Mesenchymal stem cell (in vitro differentiated cells and primary cell): Measurements from ENCODE around the gene HABP4.

Source experiments
- DNase-seq: peaks from one replicate; pipeline ENCODE4 v3.0.0-alpha.2; 2013
- H2AFZ ChIP-seq: one replicate; pipeline ENCODE4 v1.6.1; 2013; ENCODE audit warnings: low read depth, mild to moderate bottlenecking, control low read depth, inconsistent platforms, low read length, moderate library complexity
- H2AK5ac ChIP-seq: 2 replicates; pipeline ENCODE4 v1.6.1; 2013; ENCODE audit warnings: low read length, moderate library complexity, mild to moderate bottlenecking, inconsistent platforms; ENCODE audit not compliant: severe bottlenecking
- H2BK120ac ChIP-seq: one replicate; pipeline ENCODE4 v1.6.1; 2013; ENCODE audit warnings: low read depth, mild to moderate bottlenecking, inconsistent platforms, low read length, moderate library complexity
- H2BK12ac ChIP-seq, 2 experiments: one replicate each; pipeline ENCODE4 v1.6.1; 2013; ENCODE audit warnings: inconsistent platforms in 2 of 2, low read length in 2 of 2, mild to moderate bottlenecking in 2 of 2, moderate library complexity in 2 of 2, control low read depth in 1 of 2
- H2BK15ac ChIP-seq: one replicate; pipeline ENCODE4 v1.6.1; 2013; ENCODE audit warnings: mild to moderate bottlenecking, low read depth, inconsistent platforms; ENCODE audit not compliant: poor library complexity, severe bottlenecking
- H2BK5ac ChIP-seq: 2 replicates; pipeline ENCODE4 v1.6.1; 2013; ENCODE audit warnings: low read depth, mild to moderate bottlenecking, low read length, control low read depth, inconsistent platforms; ENCODE audit not compliant: poor library complexity, severe bottlenecking
- H3K14ac ChIP-seq, 2 experiments: one replicate each; pipeline ENCODE4 v1.6.1; 2013; ENCODE audit warnings: inconsistent platforms in 2 of 2, low read length in 2 of 2, control low read depth in 1 of 2, mild to moderate bottlenecking in 1 of 2, moderate library complexity in 1 of 2
- H3K18ac ChIP-seq, 2 experiments: one replicate each; pipeline ENCODE4 v1.6.1; 2013; ENCODE audit warnings: inconsistent platforms in 2 of 2, low read length in 2 of 2, control low read depth in 1 of 2, low read depth in 1 of 2, mild to moderate bottlenecking in 1 of 2
- H3K23ac ChIP-seq, 2 experiments: one replicate each; pipeline ENCODE4 v1.6.1; 2013; ENCODE audit warnings: inconsistent platforms in 2 of 2, low read length in 2 of 2, mild to moderate bottlenecking in 2 of 2, moderate library complexity in 2 of 2, control low read depth in 1 of 2
- H3K27ac ChIP-seq: 2 replicates; pipeline ENCODE4 v1.5.1; 2013; ENCODE audit warnings: mild to moderate bottlenecking, moderate library complexity, low read length, control low read depth, inconsistent platforms; ENCODE audit not compliant: poor library complexity, severe bottlenecking
- H3K27me3 ChIP-seq, 2 experiments: 2 replicates each; pipeline versions ENCODE4 v1.6.1 to v1.7.0; 2013; ENCODE audit warnings: low read length in 2 of 2, mild to moderate bottlenecking in 2 of 2, moderate library complexity in 2 of 2, control low read depth in 1 of 2, inconsistent platforms in 1 of 2; ENCODE audit not compliant: control insufficient read depth in 1 of 2, insufficient read depth in 1 of 2
- H3K36me3 ChIP-seq, 2 experiments: 2 replicates each; pipeline versions ENCODE4 v1.6.1 to v1.7.0; 2013; ENCODE audit warnings: low read length in 2 of 2, control low read depth in 1 of 2, inconsistent platforms in 1 of 2, low read depth in 1 of 2, mild to moderate bottlenecking in 1 of 2; ENCODE audit not compliant: insufficient read depth in 2 of 2, control insufficient read depth in 1 of 2
- H3K4ac ChIP-seq, 2 experiments: one replicate each; pipeline ENCODE4 v1.6.1; 2013; ENCODE audit warnings: inconsistent platforms in 2 of 2, low read length in 2 of 2, mild to moderate bottlenecking in 2 of 2, moderate library complexity in 2 of 2, control low read depth in 1 of 2, low read depth in 1 of 2
- H3K4me1 ChIP-seq: 2 replicates; pipeline ENCODE4 v1.6.1; 2013; ENCODE audit warnings: low read depth, low read length, control low read depth; ENCODE audit not compliant: control insufficient read depth, insufficient read depth
- H3K4me2 ChIP-seq: 2 replicates; pipeline ENCODE4 v1.6.1; 2013; ENCODE audit warnings: low read length, mild to moderate bottlenecking, inconsistent platforms; ENCODE audit not compliant: poor library complexity, severe bottlenecking
- H3K4me3 ChIP-seq, 2 experiments: 2 replicates each; pipeline versions ENCODE4 v1.5.1 to v1.7.0; 2013; ENCODE audit warnings: low read length in 2 of 2, mild to moderate bottlenecking in 2 of 2, control low read depth in 1 of 2, low read depth in 1 of 2; ENCODE audit not compliant: insufficient read depth in 1 of 2
- H3K79me1 ChIP-seq: replicated peaks from 2 replicates; pipeline ENCODE4 v1.6.1; 2013; ENCODE audit warnings: mild to moderate bottlenecking, control low read depth, low read length, inconsistent platforms; ENCODE audit not compliant: poor library complexity, severe bottlenecking
- H3K9ac ChIP-seq: 2 replicates; pipeline ENCODE4 v1.7.0; 2013; ENCODE audit warnings: mild to moderate bottlenecking, low read length, moderate library complexity
- H3K9me3 ChIP-seq: 2 replicates; pipeline ENCODE4 v1.7.0; 2013; ENCODE audit warnings: mild to moderate bottlenecking, low read length; ENCODE audit not compliant: control insufficient read depth
- H4K8ac ChIP-seq: one replicate; pipeline ENCODE4 v1.6.1; 2013; ENCODE audit warnings: inconsistent platforms, mild to moderate bottlenecking, low read length, moderate library complexity
- H4K91ac ChIP-seq: one replicate; pipeline ENCODE4 v1.6.1; 2013; ENCODE audit warnings: mild to moderate bottlenecking, low read length, inconsistent platforms
- WGBS: methylation state at CpG from one replicate; pipeline ENCODE4 v1.1.7; 2013; ENCODE audit warnings: mixed read lengths; 5-methylcytosine and 5-hydroxymethylcytosine counted together

Gene HABP4

GRCh38 chr9:96497117-96497399 lies 47.1 kb downstream of the HABP4 start:
- Histone ChIP-seq H3K79me1 (peaks cover 10% of the 10 kb centered on the region), H3K36me3 (peaks cover 45 to 48% of the 10 kb centered on the region in 2 experiments), H2BK15ac (no peak overlapping the region), H2BK12ac (no peak overlapping the region), H3K4me2 (no peak overlapping the region), H2BK5ac (no peak overlapping the region), H3K9ac (no peak overlapping the region), H3K4ac (no peak overlapping the region), H3K18ac (no peak overlapping the region), H2AFZ (no peak overlapping the region), H2AK5ac (no peak overlapping the region), H3K4me1 (peaks cover 11% of the 10 kb centered on the region), H3K14ac (no peak overlapping the region), H3K4me3 (no peak overlapping the region), H3K27ac (no peak overlapping the region), H3K9me3 (no peaks in the 10 kb centered on the region), H3K27me3 (no peaks in the 10 kb centered on the region), H4K91ac (no peak overlapping the region), H2BK120ac (no peak overlapping the region), H4K8ac (no peak overlapping the region), H3K23ac (no peak overlapping the region)
- DNase-seq, result no peak
- WGBS, result 98% methylated on average over 17 of the region's 17 CpGs

- Histone ChIP-seq H2BK15ac (no peak overlapping the region), H2BK12ac (peak overlapping the region in 1 of 2 experiments; percentile 7), H2BK5ac (no peak overlapping the region), H3K36me3 (peaks cover 30 to 41% of the 10 kb centered on the region in 2 experiments), H3K79me1 (peaks cover 6% of the 10 kb centered on the region), H3K4ac (no peak overlapping the region), H2AFZ (no peak overlapping the region), H3K27ac (no peak overlapping the region), H3K9me3 (no peaks in the 10 kb centered on the region), H4K8ac (no peak overlapping the region), H2AK5ac (no peak overlapping the region), H4K91ac (no peak overlapping the region), H3K14ac (no peak overlapping the region), H3K27me3 (no peaks in the 10 kb centered on the region), H3K4me1 (peaks cover 11% of the 10 kb centered on the region), H3K18ac (no peak overlapping the region), H2BK120ac (no peak overlapping the region), H3K9ac (no peak overlapping the region), H3K4me2 (no peak overlapping the region), H3K4me3 (no peak overlapping the region), H3K23ac (no peak overlapping the region)
- WGBS, result 87% methylated on average over 7 of the region's 7 CpGs
- no peak for DNase-seq
Observed at GRCh38 chr9:96498796-96499195, 48.8 kb downstream of the HABP4 start.

- no peak overlapping the region for H3K4me3 ChIP-seq
Observed at GRCh38 chr9:96499257-96499656, 49.3 kb downstream of the HABP4 start.

GRCh38 chr9:96500696-96501632 lies 51.0 kb downstream of the HABP4 start:
- Histone ChIP-seq H3K79me1 (peaks cover 10% of the 10 kb centered on the region), H3K4me2 (no peak overlapping the region)

More at GRCh38 chr9:96499257-96499656, 49.3 kb downstream of the HABP4 start:
- Histone ChIP-seq H3K27me3 (no peaks in the 10 kb centered on the region), H2BK120ac (no peak overlapping the region), H3K36me3 (peaks cover 32 to 41% of the 10 kb centered on the region in 2 experiments), H2AK5ac (no peak overlapping the region), H4K8ac (no peak overlapping the region), H3K9me3 (no peaks in the 10 kb centered on the region), H3K4me2 (no peak overlapping the region), H3K18ac (no peak overlapping the region), H2AFZ (no peak overlapping the region), H2BK5ac (no peak overlapping the region), H4K91ac (no peak overlapping the region), H3K23ac (no peak overlapping the region), H3K14ac (no peak overlapping the region), H3K4ac (no peak overlapping the region), H3K27ac (no peak overlapping the region), H2BK12ac (no peak overlapping the region), H3K9ac (no peak overlapping the region), H2BK15ac (no peak overlapping the region), H3K79me1 (peaks cover 8% of the 10 kb centered on the region), H3K4me1 (peaks cover 10% of the 10 kb centered on the region)
- 95% methylated on average over 7 of the region's 7 CpGs for WGBS
- no peak for DNase-seq

More at GRCh38 chr9:96500696-96501632, 51.0 kb downstream of the HABP4 start:
- Histone ChIP-seq H3K4ac (no peak overlapping the region), H3K14ac (no peak overlapping the region), H2BK120ac (no peak overlapping the region), H3K18ac (peak overlapping the region in 1 of 2 experiments; percentile 29), H3K27ac (no peak overlapping the region), H3K4me3 (no peak overlapping the region), H2AFZ (no peak overlapping the region), H3K23ac (no peak overlapping the region), H3K9me3 (no peaks in the 10 kb centered on the region), H4K8ac (no peak overlapping the region), H4K91ac (no peak overlapping the region), H3K36me3 (peaks cover 32 to 39% of the 10 kb centered on the region in 2 experiments), H3K4me1 (peaks cover 3% of the 10 kb centered on the region), H2BK15ac (no peak overlapping the region), H3K9ac (peak overlapping the region; percentile 90), H3K27me3 (no peaks in the 10 kb centered on the region), H2BK5ac (no peak overlapping the region), H2AK5ac (no peak overlapping the region), H2BK12ac (no peak overlapping the region)
- DNase-seq, result peak; percentile 51
- 98% methylated on average over 9 of the region's 14 CpGs for WGBS
